ENCODE measurements around the gene NPFFR2. TPM values are rescaled to one million over a fixed set of nuclear protein-coding genes. Genes with fewer than 3 reads are reported as not detected.

The NPFFR2 gene
- total RNA-seq: not detected

GRCh38 chr4:72031868-72032608 is at the start of gene NPFFR2:
TSS of gene NPFFR2 (plus strand) at chr4:72032000. CDS start at chr4:72128592, 96,592 bp downstream.
- H3K4me3 ChIP-seq: peak within 1 kb of the TSS in 1 of 4 donors; percentile 16
- no peaks in the 10 kb centered on the region for H3K27me3 ChIP-seq
- H3K9me3 ChIP-seq: no peaks in the 10 kb centered on the region
- H3K27ac ChIP-seq: no peak within 1 kb of the TSS
- no peaks in the 10 kb centered on the region for H3K36me3 ChIP-seq
- no peaks in the 10 kb centered on the region for H3K4me1 ChIP-seq
- TF ChIP-seq POLR2A (IDR thresholded peaks at IDR 0.05) (no peak), CTCF (IDR thresholded peaks at IDR 0.05) (no peak)
- DNase-seq: peak in 1 of 3 donors; percentile 46

GRCh38 chr4:71992571-71993312 is 39.1 kb upstream of the NPFFR2 start:
- Histone ChIP-seq H3K36me3 (no peaks in the 10 kb centered on the region), H3K27me3 (no peaks in the 10 kb centered on the region), H3K4me1 (no peaks in the 10 kb centered on the region), H3K27ac (no peak overlapping the region), H3K4me3 (no peak overlapping the region), H3K9me3 (no peaks in the 10 kb centered on the region)
- TF ChIP-seq CTCF (IDR thresholded peaks at IDR 0.05) (no peak), POLR2A (IDR thresholded peaks at IDR 0.05) (no peak)
- no peak for DNase-seq

- no peaks in the 10 kb centered on the region for H3K27me3 ChIP-seq
- no peak for DNase-seq
- no peak overlapping the region for H3K4me3 ChIP-seq
- H3K4me1 ChIP-seq: no peaks in the 10 kb centered on the region
- H3K36me3 ChIP-seq: no peaks in the 10 kb centered on the region
- TF ChIP-seq POLR2A (IDR thresholded peaks at IDR 0.05) (no peak), CTCF (IDR thresholded peaks at IDR 0.05) (no peak)
- no peaks in the 10 kb centered on the region for H3K9me3 ChIP-seq
- H3K27ac ChIP-seq: no peak overlapping the region
Measured at GRCh38 chr4:71994559-71994958, 37.2 kb upstream of the NPFFR2 start.

GRCh38 chr4:71995297-71995696 is 36.5 kb upstream of the NPFFR2 start:
- Histone ChIP-seq H3K4me1 (no peaks in the 10 kb centered on the region), H3K27ac (no peak overlapping the region), H3K36me3 (no peaks in the 10 kb centered on the region), H3K27me3 (no peaks in the 10 kb centered on the region), H3K9me3 (no peaks in the 10 kb centered on the region), H3K4me3 (no peak overlapping the region)
- TF ChIP-seq POLR2A (IDR thresholded peaks at IDR 0.05) (no peak), CTCF (IDR thresholded peaks at IDR 0.05) (no peak)
- DNase-seq: no peak

- no peaks in the 10 kb centered on the region for H3K36me3 ChIP-seq
- H3K4me1 ChIP-seq: no peaks in the 10 kb centered on the region
- DNase-seq: no peak
- no peaks in the 10 kb centered on the region for H3K27me3 ChIP-seq
- no peak overlapping the region for H3K27ac ChIP-seq
- TF ChIP-seq CTCF (IDR thresholded peaks at IDR 0.05): no peak
- no peak for TF ChIP-seq POLR2A (IDR thresholded peaks at IDR 0.05)
- H3K9me3 ChIP-seq: no peaks in the 10 kb centered on the region
- H3K4me3 ChIP-seq: no peak overlapping the region
Measured at GRCh38 chr4:72006586-72006985, 25.2 kb upstream of the NPFFR2 start.

Data from Peyer's patch (tissue), 4 donors.